GM12891 (cell line): Measurements from ENCODE around the gene SPDYE2B.
"Not testable (repeated sequence)": the region's sequence is repeated elsewhere in the genome, so short reads cannot be mapped to it uniquely, and the experiment has no call there.

Experiments
- POLR2A ChIP-seq: IDR thresholded peaks from 2 replicates; pipeline ENCODE4 v1.6.1; 2011; ENCODE audit warnings: low read depth, low read length, control low read depth
- SPI1 ChIP-seq: IDR thresholded peaks from 2 replicates; pipeline ENCODE4 v1.6.1; 2011; ENCODE audit warnings: low read depth, low read length, control low read depth
- TAF1 ChIP-seq: IDR thresholded peaks from 2 replicates; pipeline ENCODE4 v1.6.1; 2011; ENCODE audit warnings: low read depth, low read length, control low read depth

- TF ChIP-seq TAF1, POLR2A, SPI1: not testable (repeated sequence)
Measured at GRCh38 chr7:102671956-102672307, 21.8 kb downstream of the SPDYE2B start.
